A673 (cell line): ENCODE measurements around the gene ARSG.

Experiments
- EZH2 ChIP-seq: fragments of 200-600 bp; sonication (generic); IDR thresholded peaks from 2 replicates; pipeline ENCODE4 v1.6.1; 2017; ENCODE audit warnings: borderline replicate concordance, low read depth, mild to moderate bottlenecking, mixed read lengths, antibody characterized with exemption, low read length; ENCODE audit not compliant: poor library complexity, severe bottlenecking
- TF ChIP-seq, protein P1 (sequence below): fragments of 300-800, 200-600 bp; sonication (generic); conservative IDR thresholded peaks from 2 replicates; pipeline ENCODE4 v1.5.1; 2017; ENCODE audit warnings: low read depth, mild to moderate bottlenecking, antibody characterized with exemption, low read length, moderate library complexity, mixed read lengths

DNA sequence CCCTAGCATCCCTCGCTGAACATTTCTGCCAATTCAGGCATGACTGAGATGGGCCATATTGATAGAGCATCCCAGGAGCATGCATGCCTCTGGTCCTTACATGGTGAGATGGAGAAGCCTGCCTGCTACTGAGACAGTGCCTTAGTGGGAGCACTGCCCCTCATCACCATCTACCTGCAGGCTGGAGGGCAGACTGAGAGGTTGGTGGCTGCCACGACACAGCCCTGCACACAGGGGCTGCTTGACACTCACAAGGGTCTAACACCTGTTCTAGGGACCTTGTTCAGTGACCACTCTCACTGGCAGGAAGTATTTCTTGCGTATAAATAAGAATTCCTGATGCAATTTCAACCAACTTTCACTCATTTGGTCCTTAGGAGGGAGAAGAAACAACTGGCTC, 132.0 kb downstream of the ARSG start:
- TF ChIP-seq, protein P1, sequence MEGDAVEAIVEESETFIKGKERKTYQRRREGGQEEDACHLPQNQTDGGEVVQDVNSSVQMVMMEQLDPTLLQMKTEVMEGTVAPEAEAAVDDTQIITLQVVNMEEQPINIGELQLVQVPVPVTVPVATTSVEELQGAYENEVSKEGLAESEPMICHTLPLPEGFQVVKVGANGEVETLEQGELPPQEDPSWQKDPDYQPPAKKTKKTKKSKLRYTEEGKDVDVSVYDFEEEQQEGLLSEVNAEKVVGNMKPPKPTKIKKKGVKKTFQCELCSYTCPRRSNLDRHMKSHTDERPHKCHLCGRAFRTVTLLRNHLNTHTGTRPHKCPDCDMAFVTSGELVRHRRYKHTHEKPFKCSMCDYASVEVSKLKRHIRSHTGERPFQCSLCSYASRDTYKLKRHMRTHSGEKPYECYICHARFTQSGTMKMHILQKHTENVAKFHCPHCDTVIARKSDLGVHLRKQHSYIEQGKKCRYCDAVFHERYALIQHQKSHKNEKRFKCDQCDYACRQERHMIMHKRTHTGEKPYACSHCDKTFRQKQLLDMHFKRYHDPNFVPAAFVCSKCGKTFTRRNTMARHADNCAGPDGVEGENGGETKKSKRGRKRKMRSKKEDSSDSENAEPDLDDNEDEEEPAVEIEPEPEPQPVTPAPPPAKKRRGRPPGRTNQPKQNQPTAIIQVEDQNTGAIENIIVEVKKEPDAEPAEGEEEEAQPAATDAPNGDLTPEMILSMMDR = no peak
- TF ChIP-seq EZH2 = no peak
